ENCODE data around the gene TBK1.

The TBK1 gene

GRCh38 chr12:64469455-64470142 lies 17.7 kb downstream of the TBK1 start:
- TF ChIP-seq CTCF (IDR thresholded peaks at IDR 0.05; ENCODE audit: borderline replicate concordance, control extremely low read depth, extremely low read depth, insufficient read depth, missing control alignments): no peak
- DNase-seq (ENCODE audit: low spot score): no peak
- in situ Hi-C loops (cut with MboI; ENCODE audit: low sequenced_read_pairs, unreplicated experiment): no loop called here

GRCh38 chr12:64470495-64470894 lies 18.6 kb downstream of the TBK1 start:
- in situ Hi-C loops (cut with MboI; ENCODE audit: low sequenced_read_pairs, unreplicated experiment): no loop called here
- TF ChIP-seq CTCF (IDR thresholded peaks at IDR 0.05; ENCODE audit: borderline replicate concordance, control extremely low read depth, extremely low read depth, insufficient read depth, missing control alignments): no peak

GRCh38 chr12:64473176-64473575 lies 21.3 kb downstream of the TBK1 start:
- DNase-seq (ENCODE audit: low spot score): no peak
- TF ChIP-seq CTCF (IDR thresholded peaks at IDR 0.05; ENCODE audit: borderline replicate concordance, control extremely low read depth, extremely low read depth, insufficient read depth, missing control alignments): no peak
- in situ Hi-C loops (cut with MboI; ENCODE audit: low sequenced_read_pairs, unreplicated experiment): no loop called here

More at GRCh38 chr12:64470495-64470894, 18.6 kb downstream of the TBK1 start:
- DNase-seq (ENCODE audit: low spot score): no peak

GRCh38 chr12:64475518-64475917 lies 23.6 kb downstream of the TBK1 start:
- in situ Hi-C loops (cut with MboI; ENCODE audit: low sequenced_read_pairs, unreplicated experiment): no loop called here
- DNase-seq (ENCODE audit: low spot score): no peak
- TF ChIP-seq CTCF (IDR thresholded peaks at IDR 0.05; ENCODE audit: borderline replicate concordance, control extremely low read depth, extremely low read depth, insufficient read depth, missing control alignments): no peak

- in situ Hi-C loops (cut with MboI; ENCODE audit: low sequenced_read_pairs, unreplicated experiment): no loop called here
- no peak for TF ChIP-seq CTCF (IDR thresholded peaks at IDR 0.05; ENCODE audit: borderline replicate concordance, control extremely low read depth, extremely low read depth, insufficient read depth, missing control alignments)
- no peak for DNase-seq (ENCODE audit: low spot score)
These were observed 24.9 kb downstream of the TBK1 start for GRCh38 chr12:64476844-64477243.

GRCh38 chr12:64478661-64479060 lies 26.7 kb downstream of the TBK1 start:
- DNase-seq (ENCODE audit: low spot score): no peak
- TF ChIP-seq CTCF (IDR thresholded peaks at IDR 0.05; ENCODE audit: borderline replicate concordance, control extremely low read depth, extremely low read depth, insufficient read depth, missing control alignments): no peak
- in situ Hi-C loops (cut with MboI; ENCODE audit: low sequenced_read_pairs, unreplicated experiment): no loop called here
